Activated B cell treated with CpG ODN at 0.5 μM for 24 hours (primary cell): ENCODE data around the gene LRRC71. TPM values are rescaled to one million over a fixed set of nuclear protein-coding genes. Genes with fewer than 3 reads are reported as not detected.

Source experiments
- ATAC-seq: fragments of 200-7000 bp; cut with Tn5 transposase; one replicate; pipeline ENCODE4 v1.10.0; 2021; ENCODE audit warnings: low read depth, mild to moderate bottlenecking, moderate library complexity
- CTCF ChIA-PET: fragments of 350-600 bp; sonication (Branson Sonifier 250); formaldehyde crosslinking; loops from one replicate; lab custom pipeline; 2021; ENCODE audit warnings: antibody characterized with exemption; lab: Charles Lee
- POLR2A ChIA-PET: fragments of 350-600 bp; sonication (Branson Sonifier 250); formaldehyde crosslinking; loops from one replicate; lab custom pipeline; 2021; ENCODE audit warnings: antibody characterized with exemption; lab: Charles Lee
- DNase-seq: peaks from one replicate; pipeline ENCODE4 v3.0.0; 2022
- H3K27ac Mint-ChIP-seq: one replicate; pipeline ENCODE4 v1.8.0; 2020; ENCODE audit warnings: mixed read lengths
- H3K27me3 Mint-ChIP-seq: one replicate; pipeline ENCODE4 v1.8.0; 2021; ENCODE audit warnings: mixed read lengths
- H3K36me3 Mint-ChIP-seq: one replicate; pipeline ENCODE4 v1.8.0; 2021; ENCODE audit warnings: low read depth, mixed read lengths
- H3K4me1 Mint-ChIP-seq: one replicate; pipeline ENCODE4 v1.8.0; 2021; ENCODE audit warnings: mixed read lengths
- H3K4me3 Mint-ChIP-seq: one replicate; pipeline ENCODE4 v1.8.0; 2020; ENCODE audit warnings: mild to moderate bottlenecking, mixed read lengths
- H3K9me3 Mint-ChIP-seq: one replicate; pipeline ENCODE4 v1.8.0; 2020; ENCODE audit warnings: mixed read lengths
- intact Hi-C: fragments of 100-400 bp; cut with micrococcal nuclease; formaldehyde crosslinking; loops from one replicate; pipeline ENCODE4 v1.15.1; 2024
- total RNA-seq: library from RNA; stranded (reverse); gene quantifications from 2 replicates; pipeline ENCODE4 v1.2.3, GENCODE V29; 2022
- TF ChIP-seq, protein P1 (sequence below): fragments of 200-600 bp; IDR thresholded peaks from one replicate; pipeline ENCODE4 v1.8.0; 2022; ENCODE audit warnings: antibody characterized with exemption, mild to moderate bottlenecking

The LRRC71 gene
- total RNA-seq, 1 donor from 2014 or later: not detected

DNA sequence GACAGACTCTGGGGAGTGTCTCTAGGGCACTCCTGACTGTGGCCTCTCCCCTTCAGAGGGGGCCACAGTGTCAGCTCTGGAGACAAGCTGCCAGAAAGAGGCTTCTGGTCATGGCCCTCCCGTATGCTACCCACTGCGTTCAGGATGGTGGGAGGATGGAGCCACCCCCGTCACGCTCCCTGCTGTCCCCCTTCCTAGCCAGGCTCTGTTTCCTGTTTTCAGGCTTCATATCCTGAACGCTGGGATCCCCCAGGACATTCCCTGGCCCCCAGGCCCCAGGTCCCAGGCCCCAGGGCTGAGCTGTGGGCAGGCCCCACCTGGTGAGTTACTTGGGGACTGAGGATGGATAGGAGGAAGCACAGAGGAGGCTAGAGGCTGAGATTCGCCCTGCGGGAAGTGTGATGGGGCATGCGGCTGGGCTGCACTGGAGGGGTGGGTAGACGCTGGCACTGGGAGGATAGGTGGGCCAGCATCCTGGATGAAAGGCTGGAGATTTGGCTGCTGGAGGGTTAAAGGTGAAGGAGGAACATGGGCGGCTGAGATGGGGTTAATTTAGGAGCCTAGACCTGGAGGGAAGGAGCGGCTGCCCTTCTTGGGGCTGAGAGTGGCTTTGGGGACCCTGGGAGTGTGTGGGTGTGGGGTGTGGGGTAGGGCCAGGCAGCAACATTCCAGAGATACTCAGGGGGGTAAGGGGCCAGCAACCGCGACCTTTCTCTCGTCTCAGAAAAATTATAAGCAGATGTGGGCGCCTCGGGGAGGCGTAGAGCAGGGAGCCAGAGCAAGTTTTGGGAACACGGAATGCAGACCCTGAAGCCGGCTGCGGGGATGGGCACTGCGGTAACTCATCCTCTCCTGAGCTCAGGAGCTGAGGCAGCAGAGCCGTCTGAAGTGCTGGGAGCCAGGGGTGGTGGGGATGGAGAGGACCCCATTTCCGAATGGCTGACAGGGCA lies 18.2 kb upstream of the LRRC71 start:
- CTCF ChIA-PET: interaction anchor here (1.2 kb wide), 1 partner anchor 13 kb away, joined by 3 read pairs; no protein-coding TSS in a partner anchor
- no peak for DNase-seq
- POLR2A ChIA-PET: interaction anchor here (0.5 kb wide), 1 partner anchor 174 kb away, joined by 4 read pairs; the partner anchor contains the start of genes ISG20L2 and METTL25B
- Mint-ChIP-seq H3K27me3 (peaks cover 44% of the 10 kb centered on the region), H3K4me1 (no peaks in the 10 kb centered on the region), H3K36me3 (no peaks in the 10 kb centered on the region), H3K4me3 (no peak overlapping the region), H3K9me3 (no peaks in the 10 kb centered on the region), H3K27ac (no peak overlapping the region)
- intact Hi-C loops: no loop called here
- ATAC-seq: no peak
- TF ChIP-seq, protein P1, sequence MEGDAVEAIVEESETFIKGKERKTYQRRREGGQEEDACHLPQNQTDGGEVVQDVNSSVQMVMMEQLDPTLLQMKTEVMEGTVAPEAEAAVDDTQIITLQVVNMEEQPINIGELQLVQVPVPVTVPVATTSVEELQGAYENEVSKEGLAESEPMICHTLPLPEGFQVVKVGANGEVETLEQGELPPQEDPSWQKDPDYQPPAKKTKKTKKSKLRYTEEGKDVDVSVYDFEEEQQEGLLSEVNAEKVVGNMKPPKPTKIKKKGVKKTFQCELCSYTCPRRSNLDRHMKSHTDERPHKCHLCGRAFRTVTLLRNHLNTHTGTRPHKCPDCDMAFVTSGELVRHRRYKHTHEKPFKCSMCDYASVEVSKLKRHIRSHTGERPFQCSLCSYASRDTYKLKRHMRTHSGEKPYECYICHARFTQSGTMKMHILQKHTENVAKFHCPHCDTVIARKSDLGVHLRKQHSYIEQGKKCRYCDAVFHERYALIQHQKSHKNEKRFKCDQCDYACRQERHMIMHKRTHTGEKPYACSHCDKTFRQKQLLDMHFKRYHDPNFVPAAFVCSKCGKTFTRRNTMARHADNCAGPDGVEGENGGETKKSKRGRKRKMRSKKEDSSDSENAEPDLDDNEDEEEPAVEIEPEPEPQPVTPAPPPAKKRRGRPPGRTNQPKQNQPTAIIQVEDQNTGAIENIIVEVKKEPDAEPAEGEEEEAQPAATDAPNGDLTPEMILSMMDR: no peak

DNA sequence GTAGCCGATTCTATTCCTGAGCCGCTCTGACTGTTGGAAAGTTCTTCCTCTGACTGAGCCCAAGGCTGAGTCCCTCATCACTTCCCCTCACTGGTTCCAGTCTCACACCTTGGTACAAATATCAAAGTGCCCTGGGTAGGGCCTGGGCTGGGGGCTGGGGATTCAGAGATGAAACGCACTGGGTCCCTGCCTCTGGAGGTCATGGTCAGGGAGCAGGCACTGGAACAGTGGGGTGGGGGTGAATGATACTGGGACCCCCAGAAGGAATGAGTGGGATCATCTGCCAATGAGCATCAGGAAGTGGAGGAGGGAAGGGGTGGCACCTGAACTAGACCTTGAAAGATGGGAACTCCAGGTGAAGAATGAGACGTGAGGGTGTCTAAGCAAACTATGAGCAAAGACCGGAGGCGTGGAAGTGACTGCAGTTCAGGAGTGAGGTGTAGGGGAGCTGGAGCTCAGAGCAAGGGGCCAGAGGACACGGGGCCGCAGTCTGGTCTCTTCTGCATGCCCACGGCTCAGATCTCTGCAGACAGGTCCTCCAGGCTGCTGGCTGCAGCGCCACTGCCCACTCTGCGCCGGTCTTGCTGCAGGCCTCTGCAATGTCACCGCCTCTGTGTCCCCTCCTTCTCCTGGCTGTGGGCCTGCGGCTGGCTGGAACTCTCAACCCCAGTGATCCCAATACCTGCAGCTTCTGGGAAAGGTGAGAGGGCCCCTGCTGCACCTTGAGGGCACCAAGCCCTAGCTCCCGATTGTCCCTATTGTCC lies 16.9 kb upstream of the LRRC71 start:
- Mint-ChIP-seq H3K4me1 (no peaks in the 10 kb centered on the region), H3K9me3 (no peaks in the 10 kb centered on the region), H3K4me3 (no peak overlapping the region), H3K27ac (no peak overlapping the region), H3K27me3 (peaks cover 36% of the 10 kb centered on the region), H3K36me3 (no peaks in the 10 kb centered on the region)
- TF ChIP-seq, protein P1: no peak
- ATAC-seq: no peak
- no peak for DNase-seq
- CTCF ChIA-PET: no interaction called here
- POLR2A ChIA-PET: no interaction called here
- intact Hi-C loops: no loop called here

DNA sequence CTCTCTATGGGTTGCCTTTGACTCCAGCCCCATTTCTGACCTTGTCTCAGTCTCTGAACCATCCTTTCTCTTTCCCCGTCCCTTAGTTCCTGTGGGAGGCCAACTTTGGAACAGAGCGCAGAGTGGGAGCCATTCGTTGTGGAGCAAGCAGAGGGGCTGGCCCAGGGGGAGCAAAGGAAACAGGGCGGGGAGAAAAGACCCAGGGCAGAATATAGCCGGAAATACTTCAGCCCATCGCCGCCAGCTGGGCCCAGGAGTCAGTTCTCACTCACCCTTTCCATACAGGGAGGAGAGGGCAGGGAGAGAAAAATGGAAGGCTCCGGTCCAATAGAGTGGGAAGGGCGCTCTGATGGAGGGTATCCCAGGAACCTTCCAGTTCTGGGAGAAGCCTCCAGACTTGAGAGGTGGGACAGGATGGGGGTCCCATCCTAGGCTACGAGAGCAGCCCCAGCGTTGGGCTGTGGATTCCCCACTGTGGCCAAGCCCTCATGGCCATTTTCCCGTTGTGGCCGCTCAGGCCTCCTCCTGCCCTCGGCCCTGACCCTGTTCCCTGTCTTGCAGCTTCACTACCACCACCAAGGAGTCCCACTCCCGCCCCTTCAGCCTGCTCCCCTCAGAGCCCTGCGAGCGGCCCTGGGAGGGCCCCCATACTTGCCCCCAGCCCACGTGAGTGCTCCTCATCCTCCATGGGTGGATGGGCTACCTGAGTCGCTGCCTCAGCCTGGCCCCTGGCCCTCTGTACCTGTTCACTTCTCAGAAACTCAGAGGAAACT lies 16.1 kb upstream of the LRRC71 start:
- DNase-seq (no peak), ATAC-seq (no peak)
- TF ChIP-seq, protein P1: no peak
- Mint-ChIP-seq H3K36me3 (no peaks in the 10 kb centered on the region), H3K27me3 (peaks cover 29% of the 10 kb centered on the region), H3K27ac (no peak overlapping the region), H3K4me1 (no peaks in the 10 kb centered on the region), H3K4me3 (no peak overlapping the region), H3K9me3 (no peaks in the 10 kb centered on the region)
- POLR2A ChIA-PET: no interaction called here
- intact Hi-C loops: no loop called here
- CTCF ChIA-PET: no interaction called here

DNA sequence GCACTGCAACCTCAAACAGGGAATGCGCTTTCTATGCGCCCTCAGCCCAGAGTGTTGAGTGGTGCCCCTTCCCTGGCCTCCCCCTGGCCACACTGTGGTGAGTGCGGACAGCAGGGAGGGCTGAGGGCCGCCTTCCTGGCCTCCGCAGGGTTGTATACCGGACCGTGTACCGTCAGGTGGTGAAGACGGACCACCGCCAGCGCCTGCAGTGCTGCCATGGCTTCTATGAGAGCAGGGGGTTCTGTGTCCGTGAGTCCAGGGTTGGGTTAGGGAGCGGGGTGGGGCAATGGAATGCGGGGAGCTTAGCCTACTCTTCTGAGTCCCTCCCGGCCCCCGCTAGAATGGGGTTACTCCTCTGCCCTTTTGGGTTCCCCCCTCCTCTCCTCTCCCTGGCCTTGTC lies 15.3 kb upstream of the LRRC71 start:
- CTCF ChIA-PET: no interaction called here
- POLR2A ChIA-PET: no interaction called here
- Mint-ChIP-seq H3K9me3 (no peaks in the 10 kb centered on the region), H3K27me3 (peaks cover 28% of the 10 kb centered on the region), H3K36me3 (no peaks in the 10 kb centered on the region), H3K27ac (no peak overlapping the region), H3K4me3 (no peak overlapping the region), H3K4me1 (no peaks in the 10 kb centered on the region)
- ATAC-seq (no peak), DNase-seq (no peak)
- TF ChIP-seq, protein P1: no peak
- intact Hi-C loops: no loop called here
